ENCODE data around the gene FCER1G. TPM values are rescaled to one million over a fixed set of nuclear protein-coding genes. Genes with fewer than 3 reads are reported as not detected.

The FCER1G gene
- total and polyA plus RNA-seq, 9 of the 15 experiments (the other 6 are each of a cell fraction or from before 2014, with no cell fraction given) = 0.15 to 0.69 (median 0.31) TPM; not detected in 2

DNA sequence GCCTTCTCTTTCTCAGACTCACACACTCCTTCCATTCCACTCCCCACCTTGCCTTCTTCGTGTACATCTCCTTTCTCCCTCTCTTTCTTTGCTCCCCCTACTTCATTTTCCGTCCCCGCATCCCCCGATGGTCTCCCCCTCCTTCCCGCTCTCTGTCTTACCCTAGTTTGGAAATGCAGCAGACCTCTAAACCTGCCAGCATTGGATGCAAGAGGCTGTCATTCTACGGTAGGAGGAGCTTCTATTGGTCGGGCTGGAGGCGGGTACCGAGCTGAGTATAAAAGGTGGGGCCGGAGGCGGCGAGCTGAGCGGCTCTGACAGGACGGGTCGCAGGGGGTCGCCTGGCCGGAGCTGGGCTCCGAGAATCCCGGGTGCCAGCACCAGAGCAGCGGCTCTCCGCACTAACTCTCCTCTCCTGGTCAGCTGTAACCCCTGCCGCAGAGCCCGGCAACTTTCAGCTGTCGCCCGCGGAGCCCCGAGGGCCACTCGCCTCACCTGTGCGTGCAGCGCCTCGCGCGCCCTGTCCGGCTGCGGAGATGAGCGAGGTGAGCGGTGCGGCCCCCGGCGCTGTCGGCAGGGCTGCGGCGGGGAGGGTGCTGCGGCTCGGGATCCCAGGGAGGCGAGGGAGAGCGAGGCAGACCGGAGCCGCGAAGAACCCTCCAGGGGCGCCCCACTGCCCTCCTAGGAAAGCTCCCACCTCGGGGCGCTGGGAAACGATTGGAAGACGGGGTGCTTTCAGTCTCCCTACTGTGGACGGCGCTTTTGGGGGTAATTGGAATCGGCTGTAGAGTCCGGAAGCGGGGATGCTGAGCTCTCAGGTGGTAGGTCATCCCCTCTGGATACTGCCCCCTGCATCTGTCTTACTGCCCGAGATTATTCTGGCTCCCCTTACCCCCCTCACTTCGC is 43.6 kb downstream of the FCER1G start, which contains the start of gene PCP4L1:
TSS of gene PCP4L1 (plus strand) at position 307 of the 906 bp plus-strand sequence. CDS start at position 537, 230 bp downstream.
- H3K4me1 ChIP-seq (replicated peaks in 1 of 2; ENCODE audit: control insufficient read depth in 2 of 2, insufficient read depth in 2 of 2, low read length in 2 of 2) = peaks cover 0 to 7% of the 10 kb centered on the region in 2 experiments; a peak in 3 of 5 replicates
- TF ChIP-seq MIER1 (IDR thresholded peaks at IDR 0.05; ENCODE audit: low read depth) (no peak), TAF15 (IDR thresholded peaks at IDR 0.05; ENCODE audit: low read depth, low read length) (no peak), NRF1 (conservative IDR thresholded peaks at IDR 0.05 in 1 of 2, IDR thresholded peaks at IDR 0.05 in 1 of 2) (no peak), BRCA1 (IDR thresholded peaks at IDR 0.05) (no peak), BRCA1 (CRISPR knock-in tag; IDR thresholded peaks at IDR 0.05) (no peak), FOXJ3 (CRISPR knock-in tag; IDR thresholded peaks at IDR 0.05) (no peak), NFYB (IDR thresholded peaks at IDR 0.05; ENCODE audit: extremely low read depth, insufficient read length) (peak; percentile 7)
- TF ChIP-seq, protein P1, sequence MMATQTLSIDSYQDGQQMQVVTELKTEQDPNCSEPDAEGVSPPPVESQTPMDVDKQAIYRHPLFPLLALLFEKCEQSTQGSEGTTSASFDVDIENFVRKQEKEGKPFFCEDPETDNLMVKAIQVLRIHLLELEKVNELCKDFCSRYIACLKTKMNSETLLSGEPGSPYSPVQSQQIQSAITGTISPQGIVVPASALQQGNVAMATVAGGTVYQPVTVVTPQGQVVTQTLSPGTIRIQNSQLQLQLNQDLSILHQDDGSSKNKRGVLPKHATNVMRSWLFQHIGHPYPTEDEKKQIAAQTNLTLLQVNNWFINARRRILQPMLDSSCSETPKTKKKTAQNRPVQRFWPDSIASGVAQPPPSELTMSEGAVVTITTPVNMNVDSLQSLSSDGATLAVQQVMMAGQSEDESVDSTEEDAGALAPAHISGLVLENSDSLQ (IDR thresholded peaks at IDR 0.05) = peak; percentile 93
- CTCF ChIA-PET (ENCODE audit: low intra/inter-chr PET ratio) = no interaction called here
- no peaks in the 10 kb centered on the region for H3K79me2 ChIP-seq (ENCODE audit: control insufficient read depth, insufficient read depth, low read length)
- H3K4me3 ChIP-seq = no peak within 1 kb of the TSS
- 18% methylated on average over 38 of the region's 62 CpGs for WGBS (ENCODE audit: insufficient coverage, low coverage, missing lambda C conversion rate)
- H3K36me3 ChIP-seq (ENCODE audit: control insufficient read depth, insufficient read depth, low read length) = no peaks in the 10 kb centered on the region
- no peak within 1 kb of the TSS for H3K9ac ChIP-seq (ENCODE audit: insufficient read depth in 1 of 2, low read depth in 2 of 2, low read length in 2 of 2)
- DNase-seq (ENCODE audit: extremely low read depth in 1 of 4, low spot score in 3 of 4) (no peak), FAIRE-seq (no peak), ATAC-seq (peak; percentile 75)
- intact Hi-C loops (cut with micrococcal nuclease) = no loop called here
- BruUV-seq (replicated peaks) = no TSS peak
- H3K27ac ChIP-seq (ENCODE audit: extremely low read depth, low read depth, low read length) = no peak within 1 kb of the TSS
- H4K20me1 ChIP-seq (replicated peaks; ENCODE audit: control insufficient read depth, insufficient read depth, low read length) = no peaks in the 10 kb centered on the region
- no peak within 1 kb of the TSS for H3K4me2 ChIP-seq (ENCODE audit: insufficient read depth, low read length)
- no peak within 1 kb of the TSS for H2AFZ ChIP-seq (ENCODE audit: low read depth, low read length)
- peaks cover 2% of the 10 kb centered on the region; the same call in 1 of the 2 replicates for H3K9me3 ChIP-seq (replicated peaks; ENCODE audit: control insufficient read depth, insufficient read depth, low read depth, low read length)
- H3K27me3 ChIP-seq (ENCODE audit: control insufficient read depth in 2 of 2, insufficient read depth in 2 of 2, low read length in 2 of 2) = peaks cover 30 to 35% of the 10 kb centered on the region in 2 experiments; a peak in 4 of 5 replicates
- no peaks in the 10 kb centered on the region for H3K9me1 ChIP-seq (ENCODE audit: control insufficient read depth, insufficient read depth, low read length)
- POLR2A ChIA-PET = interaction anchor here (0.8 to 1.5 kb wide), 3 partner anchors 9 to 16 kb away, joined by 4 to 5 read pairs (median 5); no protein-coding TSS in a partner anchor
- in situ Hi-C loops (cut with MboI) = no loop called here
